Epithelial cell of alveolus of lung (primary cell): ENCODE measurements around the gene POGLUT2. TPM values are rescaled to one million over a fixed set of nuclear protein-coding genes. Genes with fewer than 3 reads are reported as not detected.

ENCODE experiments used
- total RNA-seq: library from RNA; depleted of rRNA; stranded (reverse); fragments of >200 nt; gene quantifications from 2 replicates; pipeline ENCODE4 v1.2.1, GENCODE V29; 2015

The POGLUT2 gene
- total RNA-seq, result 19.5 and 31.3 TPM in 2 replicates

GRCh38 chr13:102798581-102799425 is at the start of gene POGLUT2, which contains the start of gene BIVM:
TSS of gene POGLUT2 (minus strand) at chr13:102798976. CDS start at chr13:102798670, 306 bp downstream.
TSS of gene BIVM (plus strand) at chr13:102799119. CDS start at chr13:102807268, 8,149 bp downstream.

GRCh38 chr13:102845630-102846260 is 47.0 kb upstream of the POGLUT2 start, which contains the start of gene ERCC5:
TSS of gene ERCC5 (plus strand) at chr13:102846032. CDS start at chr13:102846267, 235 bp downstream.

GRCh38 chr13:102773441-102774213 is 25.1 kb downstream of the POGLUT2 start, which contains the start of gene TEX30:
TSS of gene TEX30 (minus strand) at chr13:102773786. CDS start at chr13:102770026, 3,760 bp downstream.

Other genes with a start within 250 kb of the POGLUT2 start
- gene TPP2, start 202.0 kb downstream of the POGLUT2 start, total RNA-seq, result 26.6 and 39.5 TPM in 2 replicates
- not detected in 2 replicates for gene METTL21C, start 103.9 kb downstream of the POGLUT2 start, total RNA-seq
- gene TEX30, start 25.2 kb downstream of the POGLUT2 start, total RNA-seq, result 6.8 and 20.2 TPM in 2 replicates
- 18.9 and 58.2 TPM in 2 replicates for gene BIVM, start 143 bp upstream of the POGLUT2 start, total RNA-seq
- 34.8 and 76.4 TPM in 2 replicates for gene ERCC5, start 47.1 kb upstream of the POGLUT2 start, total RNA-seq